Mesodermal cell (in vitro differentiated cells): ENCODE measurements around the gene PPP2R2B.

Experiments
- H3K27ac ChIP-seq: 2 replicates; pipeline ENCODE4 v1.7.0; 2013; ENCODE audit warnings: mild to moderate bottlenecking, low read depth, low read length, moderate library complexity; ENCODE audit not compliant: severe bottlenecking
- H3K36me3 ChIP-seq: 2 replicates; pipeline ENCODE4 v1.7.1; 2013; ENCODE audit warnings: mild to moderate bottlenecking, low read length, moderate library complexity; ENCODE audit not compliant: control insufficient read depth, insufficient read depth
- H3K4me1 ChIP-seq: one replicate; pipeline ENCODE4 v1.7.1; 2013; ENCODE audit warnings: mild to moderate bottlenecking, low read length; ENCODE audit not compliant: insufficient read depth, control insufficient read depth, poor library complexity, severe bottlenecking
- H3K4me3 ChIP-seq: 2 replicates; pipeline ENCODE4 v1.7.0; 2013; ENCODE audit warnings: low read length, control low read depth, mild to moderate bottlenecking; ENCODE audit not compliant: insufficient read depth, poor library complexity, severe bottlenecking; ENCODE audit errors: extremely low read depth
- H3K9me3 ChIP-seq: 2 replicates; pipeline ENCODE4 v1.7.1; 2013; ENCODE audit warnings: mild to moderate bottlenecking, low read length, moderate library complexity; ENCODE audit not compliant: control insufficient read depth
- WGBS, 2 experiments: methylation state at CpG; one replicate each; pipeline ENCODE4 v1.1.5; 2013; ENCODE audit warnings: missing lambda C conversion rate in 2 of 2; ENCODE audit not compliant: insufficient coverage in 2 of 2; 5-methylcytosine and 5-hydroxymethylcytosine counted together

Gene PPP2R2B

DNA sequence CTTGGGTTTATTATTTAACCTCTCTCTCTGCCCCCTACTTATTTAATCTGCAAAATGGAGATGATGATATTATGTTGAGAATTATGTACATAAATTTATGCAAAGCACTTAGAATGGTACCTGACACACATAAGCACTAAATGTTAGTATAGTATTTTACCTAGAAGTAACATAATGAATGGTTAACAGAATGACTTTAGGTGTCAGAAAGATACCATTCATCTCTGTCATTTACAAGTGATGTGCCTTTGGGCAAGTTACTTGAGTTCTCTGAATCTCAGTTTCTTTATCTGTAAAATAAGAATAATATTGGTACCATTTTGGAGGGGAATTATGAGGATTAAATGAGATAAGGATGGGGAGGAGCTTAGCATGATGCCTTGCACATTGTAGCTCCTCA is 159.4 kb downstream of the PPP2R2B start:
- no peaks in the 10 kb centered on the region for H3K36me3 ChIP-seq
- no peak overlapping the region for H3K4me3 ChIP-seq
- no peaks in the 10 kb centered on the region for H3K9me3 ChIP-seq
- peaks cover 4% of the 10 kb centered on the region for H3K4me1 ChIP-seq
- H3K27ac ChIP-seq = no peak overlapping the region

DNA sequence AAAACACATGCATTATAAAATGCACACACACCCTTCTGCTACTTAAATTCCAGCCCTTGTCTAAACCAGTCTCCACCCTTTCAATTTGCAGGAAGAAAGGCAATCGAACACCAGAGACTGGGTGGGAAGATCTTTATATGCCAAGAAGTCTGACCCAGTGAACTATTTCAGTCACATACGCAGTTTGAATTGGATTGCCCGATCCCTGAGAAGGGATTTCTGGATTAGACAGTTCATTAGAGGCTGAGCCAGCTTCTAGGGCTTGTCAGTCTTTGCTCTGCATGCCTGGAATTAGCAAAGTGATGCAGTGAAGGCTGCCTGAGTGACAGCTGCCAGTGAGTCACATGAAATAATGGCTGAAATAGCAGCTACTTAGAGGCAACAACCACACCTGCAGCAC is 159.9 kb downstream of the PPP2R2B start:
- 85 to 96% methylated on average over 2 to 3 of the region's 3 CpGs for WGBS, 2 experiments
- Histone ChIP-seq H3K4me1 (peaks cover 4% of the 10 kb centered on the region), H3K4me3 (no peak overlapping the region), H3K36me3 (no peaks in the 10 kb centered on the region), H3K27ac (no peak overlapping the region), H3K9me3 (no peaks in the 10 kb centered on the region)

DNA sequence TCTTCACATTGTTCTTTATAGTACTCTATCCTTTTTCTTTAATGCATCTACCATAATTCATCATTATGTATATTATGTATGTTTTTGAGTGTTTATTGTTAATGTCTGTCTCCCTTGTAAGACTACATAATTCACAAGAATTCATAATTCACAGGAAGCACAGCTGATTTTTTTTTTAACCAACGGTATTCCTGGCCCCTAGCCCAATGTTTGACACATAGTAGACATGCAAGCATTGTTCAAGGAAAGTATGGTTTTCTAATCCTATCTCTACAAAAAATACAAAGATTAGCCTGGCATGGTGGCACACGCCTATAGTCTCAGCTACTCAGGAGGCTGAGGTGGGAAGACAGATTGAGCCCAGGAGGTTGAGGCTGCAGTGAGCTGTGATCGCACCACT is 160.6 kb downstream of the PPP2R2B start:
- Histone ChIP-seq H3K4me1 (peaks cover 4% of the 10 kb centered on the region), H3K36me3 (no peaks in the 10 kb centered on the region), H3K4me3 (no peak overlapping the region), H3K27ac (no peak overlapping the region), H3K9me3 (no peaks in the 10 kb centered on the region)
- 70 to 71% methylated on average over 1 to 2 of the region's 3 CpGs for WGBS, 2 experiments

DNA sequence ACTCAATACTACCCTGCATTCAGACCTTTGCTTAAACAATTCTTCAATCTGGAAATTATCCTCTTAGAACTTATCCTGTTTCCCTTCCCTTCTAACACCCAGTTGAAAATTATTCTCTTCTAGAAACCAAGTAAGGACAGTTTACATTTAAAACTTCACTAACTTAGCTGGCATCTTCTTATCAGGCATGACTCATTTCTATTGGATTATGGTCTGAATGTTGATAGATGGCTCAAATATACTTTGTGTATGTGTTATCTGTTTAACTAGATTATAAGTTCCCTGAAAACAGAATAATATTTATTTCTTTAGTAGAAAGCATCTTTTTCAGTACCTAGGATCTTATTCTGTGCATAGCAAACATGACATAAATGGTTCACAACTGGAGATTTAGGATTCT is 161.9 kb downstream of the PPP2R2B start:
- Histone ChIP-seq H3K9me3 (no peaks in the 10 kb centered on the region), H3K36me3 (no peaks in the 10 kb centered on the region), H3K4me1 (peaks cover 4% of the 10 kb centered on the region), H3K27ac (no peak overlapping the region), H3K4me3 (no peak overlapping the region)

DNA sequence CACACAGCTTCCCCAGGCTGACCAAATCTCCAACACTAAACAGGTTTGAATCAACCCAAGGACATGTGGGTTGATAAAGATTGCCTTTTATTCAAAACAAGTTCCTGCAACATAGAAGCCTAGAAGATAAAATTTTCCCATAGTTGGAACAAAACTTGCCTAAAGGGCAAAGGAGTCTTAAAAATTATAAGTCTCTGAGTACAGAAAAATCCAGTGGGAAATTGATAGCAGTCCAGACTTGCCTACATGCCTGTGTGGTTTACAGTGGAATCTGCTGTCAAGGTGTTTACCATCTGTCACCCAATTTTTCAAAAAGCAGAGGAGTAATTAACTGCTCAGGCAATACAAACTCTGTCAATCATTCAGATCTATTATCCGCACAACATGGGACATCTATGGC is 168.2 kb downstream of the PPP2R2B start:
- WGBS, 2 experiments = 88% methylated on average over 1 of the region's 1 CpG; no CpG with 5 or more reads in 1 of the 2 experiments
- H3K4me3 ChIP-seq = no peak overlapping the region
- no peaks in the 10 kb centered on the region for H3K36me3 ChIP-seq
- no peak overlapping the region for H3K27ac ChIP-seq
- H3K9me3 ChIP-seq = no peaks in the 10 kb centered on the region
- no peaks in the 10 kb centered on the region for H3K4me1 ChIP-seq

DNA sequence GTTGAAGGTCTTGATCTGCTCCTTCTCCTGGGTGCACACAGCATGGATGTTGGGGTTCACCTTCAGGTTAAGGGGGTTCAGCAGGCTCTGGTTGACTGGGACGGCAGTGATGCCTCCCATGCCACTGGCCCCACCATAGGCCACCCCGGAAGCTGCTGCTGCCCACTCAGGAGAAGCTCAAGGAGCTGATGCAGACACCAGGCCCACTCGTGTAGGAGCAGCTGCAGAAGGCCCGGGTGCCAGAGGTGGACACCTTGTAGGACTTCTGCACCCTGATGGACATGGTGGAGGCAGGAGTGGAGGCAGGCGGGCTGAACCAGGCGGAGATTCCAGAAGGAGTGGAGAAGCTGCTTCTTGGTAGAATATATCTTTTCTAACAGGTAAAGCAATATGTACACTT is 171.2 kb downstream of the PPP2R2B start:
- no peaks in the 10 kb centered on the region for H3K4me1 ChIP-seq
- no peak overlapping the region for H3K27ac ChIP-seq
- no peaks in the 10 kb centered on the region for H3K36me3 ChIP-seq
- 84 to 89% methylated on average over 2 to 3 of the region's 6 CpGs for WGBS, 2 experiments
- H3K9me3 ChIP-seq = no peaks in the 10 kb centered on the region
- no peak overlapping the region for H3K4me3 ChIP-seq

DNA sequence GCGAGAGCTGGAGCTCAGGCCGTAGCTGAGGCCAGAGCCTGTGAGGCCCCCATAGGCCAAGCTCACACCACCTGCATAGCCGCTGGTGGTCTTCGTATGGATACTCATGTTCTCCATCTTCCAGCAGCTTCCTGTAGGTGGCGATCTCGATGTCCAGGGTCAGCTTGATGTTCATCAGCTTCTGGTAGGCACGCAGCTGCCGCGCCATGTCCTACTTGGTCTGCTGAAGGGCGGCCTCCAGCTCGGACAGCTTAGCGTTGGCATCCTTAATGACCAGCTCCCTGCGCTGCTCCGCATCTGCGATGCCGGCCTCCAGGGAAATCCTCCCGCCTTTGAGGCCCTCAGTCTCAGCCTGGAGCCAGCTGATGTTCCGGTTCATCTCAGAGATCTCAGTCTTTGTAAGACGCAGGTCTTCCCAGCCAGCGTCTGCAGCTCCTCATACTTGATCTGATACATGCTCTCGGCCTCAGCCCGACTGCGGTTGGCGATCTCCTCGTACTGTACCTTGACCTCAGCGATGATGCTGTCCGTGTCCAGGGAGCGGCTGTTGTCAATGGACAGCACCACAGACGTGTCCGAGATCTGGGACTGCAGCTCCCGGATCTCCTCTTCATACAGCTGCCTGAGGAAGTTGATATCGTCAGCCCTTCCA is 172.1 kb downstream of the PPP2R2B start:
- 95% methylated on average over 32 of the region's 32 CpGs for WGBS, 2 experiments

DNA sequence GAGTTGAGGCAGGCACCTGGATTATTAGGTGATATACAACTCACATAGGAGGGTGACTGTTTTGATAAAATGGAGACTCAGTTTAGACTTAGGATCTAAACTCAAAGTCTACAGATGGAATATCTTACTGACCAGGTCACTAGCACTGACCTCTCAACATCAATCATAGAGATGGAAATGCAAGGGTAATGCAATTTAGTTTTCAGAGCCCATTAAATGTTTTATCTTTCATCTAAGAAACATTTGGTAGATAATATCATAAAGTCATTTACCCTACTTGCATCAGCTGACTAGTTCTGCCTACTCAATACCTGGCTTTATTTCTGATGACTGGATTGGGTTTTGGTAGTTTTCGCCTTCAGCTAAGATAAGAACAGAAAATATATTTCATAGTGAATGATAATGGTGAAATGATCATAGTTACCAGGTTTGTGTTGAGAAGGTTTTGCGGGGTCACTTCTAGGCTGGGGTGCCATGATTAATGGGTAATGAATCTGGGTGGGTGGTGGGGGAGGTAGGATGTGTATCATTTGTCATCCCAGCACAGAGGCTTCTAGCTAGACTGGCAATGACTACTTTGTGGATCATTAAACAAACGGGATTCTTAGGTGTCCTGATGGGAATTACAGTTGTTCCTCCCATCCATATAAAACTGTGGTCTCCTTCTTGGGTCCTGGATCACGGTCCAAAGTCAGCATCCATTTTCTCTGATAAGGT is 173.4 kb downstream of the PPP2R2B start:
- no peaks in the 10 kb centered on the region for H3K4me1 ChIP-seq

More for the DNA sequence above, 172.1 kb downstream of the PPP2R2B start:
- Histone ChIP-seq H3K4me3 (no peak overlapping the region), H3K4me1 (no peaks in the 10 kb centered on the region), H3K36me3 (no peaks in the 10 kb centered on the region), H3K27ac (no peak overlapping the region), H3K9me3 (no peaks in the 10 kb centered on the region)

DNA sequence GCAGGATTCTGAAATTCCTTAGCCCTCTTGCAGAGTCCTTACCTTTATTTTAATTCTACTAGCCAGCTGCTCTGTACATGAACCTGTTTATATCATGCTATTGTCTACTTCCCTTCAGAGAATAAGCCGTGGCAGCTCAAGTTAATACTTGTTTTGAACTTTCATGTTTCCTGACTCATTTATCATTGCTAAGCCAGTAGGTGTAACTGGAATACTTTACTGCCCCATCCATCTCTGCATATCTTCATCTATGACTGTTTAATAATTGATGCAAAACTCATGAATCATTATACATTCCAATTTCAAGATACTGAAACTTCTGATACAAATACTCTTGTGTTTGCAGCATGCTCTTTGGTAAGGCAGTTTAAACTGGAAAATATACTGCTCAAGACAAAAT is 174.7 kb downstream of the PPP2R2B start:
- Histone ChIP-seq H3K4me3 (no peak overlapping the region), H3K36me3 (no peaks in the 10 kb centered on the region), H3K4me1 (no peaks in the 10 kb centered on the region), H3K9me3 (no peaks in the 10 kb centered on the region), H3K27ac (no peak overlapping the region)
- WGBS, 2 experiments = 86 to 89% methylated on average over 1 of the region's 1 CpG

More for the DNA sequence above, 173.4 kb downstream of the PPP2R2B start:
- H3K4me3 ChIP-seq = no peak overlapping the region
- WGBS, 2 experiments = 79 to 100% methylated on average over 2 of the region's 4 CpGs
- H3K27ac ChIP-seq = no peak overlapping the region
- no peaks in the 10 kb centered on the region for H3K9me3 ChIP-seq
- H3K36me3 ChIP-seq = no peaks in the 10 kb centered on the region

DNA sequence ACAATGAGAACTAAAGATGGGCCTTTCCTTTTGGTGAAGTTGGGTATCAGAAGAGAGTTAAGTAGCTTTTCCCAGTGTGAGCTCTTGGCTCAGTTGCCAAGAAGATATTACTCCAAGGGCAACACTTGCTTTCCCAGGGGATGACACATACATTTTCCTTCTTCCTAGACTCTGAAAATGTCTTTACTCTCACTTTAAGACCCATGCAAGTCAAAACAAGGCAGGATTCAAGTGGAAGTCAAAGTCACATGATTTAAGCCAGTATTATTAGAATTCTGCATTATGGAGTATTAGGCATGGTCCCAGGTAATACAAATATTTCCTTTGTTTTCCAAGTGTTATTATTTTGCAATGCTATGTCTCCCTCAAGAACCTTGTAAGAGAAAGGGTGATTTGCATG is 175.1 kb downstream of the PPP2R2B start:
- Histone ChIP-seq H3K36me3 (no peaks in the 10 kb centered on the region), H3K4me3 (no peak overlapping the region), H3K9me3 (no peaks in the 10 kb centered on the region), H3K27ac (no peak overlapping the region), H3K4me1 (no peaks in the 10 kb centered on the region)

DNA sequence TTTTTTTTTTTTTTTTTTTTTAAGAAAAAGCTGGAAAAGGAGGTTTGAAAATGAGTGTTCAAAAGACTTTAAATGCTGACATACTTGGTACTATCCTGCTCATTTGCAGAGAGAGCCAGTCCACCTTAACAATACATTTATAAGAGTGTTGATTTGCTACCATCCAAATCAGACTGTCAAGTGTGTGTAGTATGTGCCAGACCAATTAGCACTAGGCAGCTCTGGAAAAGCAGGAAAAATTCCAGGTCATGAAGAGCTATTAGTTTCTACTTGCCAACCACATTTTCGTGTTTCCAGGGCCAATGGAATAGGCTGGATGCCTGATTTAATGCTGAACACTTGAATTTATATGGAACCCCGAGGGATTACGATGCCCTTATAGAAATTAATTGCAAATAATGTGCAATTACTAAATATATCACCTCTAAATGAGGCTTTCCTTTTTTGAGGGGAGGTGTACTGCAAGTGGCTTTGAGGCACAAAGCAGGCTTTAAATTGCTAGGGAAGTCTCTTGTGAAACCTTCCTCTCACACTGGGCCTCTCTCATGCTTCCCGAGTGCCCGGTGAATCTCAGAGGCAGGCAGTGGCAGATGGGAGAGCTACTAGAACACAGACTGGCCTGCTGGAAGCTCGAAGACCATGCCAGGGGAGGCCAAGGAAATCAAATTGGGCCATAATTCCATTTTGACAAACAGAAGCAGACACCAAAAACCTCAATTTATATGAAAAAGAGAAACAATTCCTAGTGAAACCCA is 178.7 kb downstream of the PPP2R2B start:
- H3K27ac ChIP-seq = no peak overlapping the region
- H3K36me3 ChIP-seq = no peaks in the 10 kb centered on the region
- WGBS, 2 experiments = 73 to 80% methylated on average over 1 to 3 of the region's 6 CpGs
- no peaks in the 10 kb centered on the region for H3K4me1 ChIP-seq
- no peaks in the 10 kb centered on the region for H3K9me3 ChIP-seq
- no peak overlapping the region for H3K4me3 ChIP-seq
